Measurements from ENCODE around the gene RAB6C. TPM values are rescaled to one million over a fixed set of nuclear protein-coding genes. Genes with fewer than 3 reads are reported as not detected.
"Not testable (repeated sequence)": the region's sequence is repeated elsewhere in the genome, so short reads cannot be mapped to it uniquely, and the experiment has no call there.

RAB6C gene
- 0.09 TPM in 1 of 2 replicates, not detected in the other for total RNA-seq
- 0.07 TPM in 1 of 2 replicates, not detected in the other for polyA plus RNA-seq

DNA sequence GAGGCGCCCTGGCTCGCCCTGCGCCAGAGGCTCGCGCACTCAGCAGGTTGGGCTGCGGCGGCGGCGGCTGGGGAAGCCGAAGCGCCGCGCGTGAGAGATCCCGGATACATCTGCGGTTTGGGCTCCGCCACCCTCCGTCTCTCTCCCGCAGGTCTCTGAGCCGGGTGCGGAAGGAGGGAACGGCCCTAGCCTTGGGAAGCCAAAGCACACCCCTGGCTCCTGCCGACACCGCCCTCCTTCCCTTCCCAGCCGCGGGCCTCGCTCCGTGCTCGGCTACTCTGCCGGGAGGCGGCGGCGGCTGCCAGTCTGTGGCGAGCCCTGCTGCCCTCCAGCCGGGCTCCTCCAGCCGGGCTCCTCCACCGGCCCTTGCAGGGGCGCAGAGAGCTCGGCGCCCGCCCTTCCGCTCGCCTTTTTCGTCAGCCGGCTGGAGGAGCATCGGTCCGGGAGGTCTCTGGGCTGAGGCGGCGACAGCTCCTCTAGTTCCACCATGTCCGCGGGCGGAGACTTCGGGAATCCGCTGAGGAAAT is at the start of gene RAB6C:
Gene RAB6C (plus strand): TSS at position 38 of the 527 bp plus-strand sequence. CDS start 450 bp downstream, at position 488.
- not testable (repeated sequence) for H3K36me3 ChIP-seq; H3K4me1 ChIP-seq (ENCODE audit: low read depth); H3K9me3 ChIP-seq (ENCODE audit: low read depth); H3K27ac ChIP-seq
- Histone ChIP-seq H3K27me3 (peaks cover 76% of the 10 kb centered on the region), H3K4me3 (peak within 1 kb of the TSS; percentile 41)
- peak; percentile 21 to 45 for DNase-seq (ENCODE audit: low read depth in 1 of 2, low spot score in 1 of 2)

DNA sequence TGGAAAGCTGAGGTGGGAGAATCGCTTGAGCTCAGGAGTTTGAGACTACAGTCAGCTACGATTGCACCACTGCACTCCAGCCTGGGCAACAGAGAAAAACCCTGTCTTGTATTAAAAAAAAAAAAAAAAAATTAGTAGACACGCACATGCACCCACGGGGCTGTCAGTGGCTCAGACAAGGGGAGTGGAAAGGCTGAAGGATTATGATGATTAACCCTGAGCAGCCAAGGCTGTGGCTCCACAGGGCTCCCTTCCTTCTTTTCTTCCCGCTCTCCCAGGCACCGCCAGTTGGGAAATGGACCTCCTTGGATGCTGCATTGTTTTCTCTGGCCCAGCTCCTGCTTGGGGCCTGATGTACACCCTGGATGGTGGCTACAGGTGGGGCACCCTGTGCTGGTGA is 49.0 kb upstream of the RAB6C start:
- H3K4me1 ChIP-seq (ENCODE audit: low read depth) = no peaks in the 10 kb centered on the region
- H3K4me3 ChIP-seq = no peak overlapping the region
- H3K27me3 ChIP-seq = peaks cover 20% of the 10 kb centered on the region
- H3K9me3 ChIP-seq (ENCODE audit: low read depth) = no peaks in the 10 kb centered on the region
- no peak overlapping the region for H3K27ac ChIP-seq
- H3K36me3 ChIP-seq = no peaks in the 10 kb centered on the region
- TF ChIP-seq, protein P1, sequence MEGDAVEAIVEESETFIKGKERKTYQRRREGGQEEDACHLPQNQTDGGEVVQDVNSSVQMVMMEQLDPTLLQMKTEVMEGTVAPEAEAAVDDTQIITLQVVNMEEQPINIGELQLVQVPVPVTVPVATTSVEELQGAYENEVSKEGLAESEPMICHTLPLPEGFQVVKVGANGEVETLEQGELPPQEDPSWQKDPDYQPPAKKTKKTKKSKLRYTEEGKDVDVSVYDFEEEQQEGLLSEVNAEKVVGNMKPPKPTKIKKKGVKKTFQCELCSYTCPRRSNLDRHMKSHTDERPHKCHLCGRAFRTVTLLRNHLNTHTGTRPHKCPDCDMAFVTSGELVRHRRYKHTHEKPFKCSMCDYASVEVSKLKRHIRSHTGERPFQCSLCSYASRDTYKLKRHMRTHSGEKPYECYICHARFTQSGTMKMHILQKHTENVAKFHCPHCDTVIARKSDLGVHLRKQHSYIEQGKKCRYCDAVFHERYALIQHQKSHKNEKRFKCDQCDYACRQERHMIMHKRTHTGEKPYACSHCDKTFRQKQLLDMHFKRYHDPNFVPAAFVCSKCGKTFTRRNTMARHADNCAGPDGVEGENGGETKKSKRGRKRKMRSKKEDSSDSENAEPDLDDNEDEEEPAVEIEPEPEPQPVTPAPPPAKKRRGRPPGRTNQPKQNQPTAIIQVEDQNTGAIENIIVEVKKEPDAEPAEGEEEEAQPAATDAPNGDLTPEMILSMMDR (IDR thresholded peaks at IDR 0.05; ENCODE audit: low read depth, low read length) = no peak
- DNase-seq (ENCODE audit: low read depth in 1 of 2, low spot score in 1 of 2) = no peak

- H3K27me3 ChIP-seq = peaks cover 20% of the 10 kb centered on the region
- H3K4me3 ChIP-seq; H3K36me3 ChIP-seq; H3K9me3 ChIP-seq (ENCODE audit: low read depth); DNase-seq (ENCODE audit: low read depth in 1 of 2, low spot score in 1 of 2); H3K27ac ChIP-seq; H3K4me1 ChIP-seq (ENCODE audit: low read depth): not testable (repeated sequence)
Measured at GRCh38 chr2:129933387-129933786, 46.1 kb upstream of the RAB6C start.

- H3K27ac ChIP-seq = no peak overlapping the region
- no peaks in the 10 kb centered on the region for H3K9me3 ChIP-seq (ENCODE audit: low read depth)
- peaks cover 20% of the 10 kb centered on the region for H3K27me3 ChIP-seq
- H3K4me1 ChIP-seq (ENCODE audit: low read depth) = no peaks in the 10 kb centered on the region
- peak; percentile 23 to 25 for DNase-seq (ENCODE audit: low read depth in 1 of 2, low spot score in 1 of 2)
- H3K4me3 ChIP-seq = peak overlapping the region; percentile 11
- TF ChIP-seq, protein P1 (IDR thresholded peaks at IDR 0.05; ENCODE audit: low read depth, low read length) = no peak
- H3K36me3 ChIP-seq = no peaks in the 10 kb centered on the region
Measured at GRCh38 chr2:129934044-129934822, 45.2 kb upstream of the RAB6C start.

GRCh38 chr2:129935118-129935517 is 44.3 kb upstream of the RAB6C start:
- no peaks in the 10 kb centered on the region for H3K9me3 ChIP-seq (ENCODE audit: low read depth)
- no peaks in the 10 kb centered on the region for H3K4me1 ChIP-seq (ENCODE audit: low read depth)
- DNase-seq (ENCODE audit: low read depth in 1 of 2, low spot score in 1 of 2) = peak in 1 of 2 donors; percentile 24

GRCh38 chr2:129936334-129936934 is 43.0 kb upstream of the RAB6C start:
- H3K36me3 ChIP-seq = no peaks in the 10 kb centered on the region
- H3K9me3 ChIP-seq (ENCODE audit: low read depth) = no peaks in the 10 kb centered on the region
- peaks cover 20% of the 10 kb centered on the region for H3K27me3 ChIP-seq
- peak in 1 of 2 donors; percentile 59 for DNase-seq (ENCODE audit: low read depth in 1 of 2, low spot score in 1 of 2)
- no peak overlapping the region for H3K4me3 ChIP-seq
- no peak overlapping the region for H3K27ac ChIP-seq
- no peaks in the 10 kb centered on the region for H3K4me1 ChIP-seq (ENCODE audit: low read depth)
- TF ChIP-seq, protein P1 (IDR thresholded peaks at IDR 0.05; ENCODE audit: low read depth, low read length) = peak; percentile 69

More at GRCh38 chr2:129935118-129935517, 44.3 kb upstream of the RAB6C start:
- no peak overlapping the region for H3K27ac ChIP-seq
- no peak overlapping the region for H3K4me3 ChIP-seq
- TF ChIP-seq, protein P1 (IDR thresholded peaks at IDR 0.05; ENCODE audit: low read depth, low read length) = no peak
- no peaks in the 10 kb centered on the region for H3K36me3 ChIP-seq
- peaks cover 20% of the 10 kb centered on the region for H3K27me3 ChIP-seq

DNA sequence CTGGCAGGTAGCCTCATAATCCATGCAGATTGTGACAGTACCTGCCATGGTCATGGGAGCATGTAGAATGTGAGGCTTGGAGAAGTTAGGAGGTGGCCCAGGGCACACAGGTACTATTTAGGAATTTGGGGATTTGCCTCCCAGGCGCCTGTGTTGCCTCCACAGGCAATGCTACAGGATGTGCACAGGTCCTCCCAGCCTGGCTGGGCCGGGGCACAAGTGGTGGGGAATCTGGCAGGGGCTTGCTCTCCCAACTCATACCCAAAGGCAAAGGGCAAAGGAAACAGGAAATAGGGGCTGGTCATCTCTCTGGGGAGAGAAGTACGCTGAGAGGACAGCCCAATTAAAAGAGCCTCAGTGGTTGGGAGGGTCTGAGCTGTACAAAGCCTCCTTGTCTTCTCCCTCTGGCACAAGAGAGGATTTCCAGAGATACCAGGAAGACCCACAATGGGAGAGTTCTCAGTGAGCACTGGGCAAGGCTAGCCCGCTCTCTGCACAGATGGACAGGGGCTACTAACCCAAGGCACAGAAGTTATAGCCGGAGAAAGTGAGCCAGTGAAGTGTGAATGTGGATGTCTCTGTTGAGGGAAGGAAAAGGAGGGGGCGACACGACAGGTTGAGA is 40.5 kb upstream of the RAB6C start:
- not testable (repeated sequence) for H3K9me3 ChIP-seq (ENCODE audit: low read depth); DNase-seq (ENCODE audit: low read depth in 1 of 2, low spot score in 1 of 2); H3K27me3 ChIP-seq; H3K4me3 ChIP-seq; H3K4me1 ChIP-seq (ENCODE audit: low read depth); H3K36me3 ChIP-seq; H3K27ac ChIP-seq

GRCh38 chr2:129943456-129943855 is 36.0 kb upstream of the RAB6C start:
- not testable (repeated sequence) for H3K27ac ChIP-seq; H3K36me3 ChIP-seq; H3K4me1 ChIP-seq (ENCODE audit: low read depth); DNase-seq (ENCODE audit: low read depth in 1 of 2, low spot score in 1 of 2); H3K9me3 ChIP-seq (ENCODE audit: low read depth); H3K4me3 ChIP-seq; H3K27me3 ChIP-seq
